PC-3 (cell line): ENCODE data around the gene DPY19L3. TPM values are rescaled to one million over a fixed set of nuclear protein-coding genes. Genes with fewer than 3 reads are reported as not detected.

Experiments used
- ATAC-seq: fragments of 200-7000 bp; cut with Tn5 transposase; 2 replicates; pipeline ENCODE4 v1.9.1; 2020; ENCODE audit warnings: mild to moderate bottlenecking, moderate library complexity
- BruUV-seq: library from RNA; stranded (reverse); fragments of 400-500 nt; replicated peaks from 2 replicates; lab custom pipeline; 2021; lab: Mats Ljungman, UMichigan
- CTCF ChIA-PET: fragments of 300-600 bp; sonication (Branson Sonifier 250); formaldehyde crosslinking; loops from one replicate; lab custom pipeline; 2022; ENCODE audit warnings: antibody characterized with exemption; lab: Charles Lee
- POLR2A ChIA-PET: fragments of 300-600 bp; sonication (Branson Sonifier 250); formaldehyde crosslinking; loops from one replicate; lab custom pipeline; 2022; ENCODE audit warnings: antibody characterized with exemption; ENCODE audit not compliant: unreplicated experiment; lab: Charles Lee
- DNase-seq: peaks from one replicate; pipeline ENCODE4 v3.0.0-alpha.2; 2015
- H2AFZ ChIP-seq: fragments of 300-600 bp; sonication (generic); 2 replicates; pipeline ENCODE4 v1.6.0; 2016; ENCODE audit warnings: antibody characterized with exemption, low read length
- H3F3A ChIP-seq: fragments of 300-600 bp; sonication (generic); one replicate; pipeline ENCODE4 v1.6.0; 2017; ENCODE audit warnings: antibody characterized with exemption, low read length, control low read depth, mild to moderate bottlenecking; ENCODE audit not compliant: unreplicated experiment
- H3K27ac ChIP-seq: fragments of 300-600 bp; sonication (generic); 2 replicates; pipeline ENCODE4 v1.5.1; 2016; ENCODE audit warnings: mild to moderate bottlenecking, low read length
- H3K27me3 ChIP-seq: fragments of 300-600 bp; sonication (generic); 2 replicates; pipeline ENCODE4 v1.6.1; 2016; ENCODE audit warnings: low read length, mixed read lengths
- H3K36me3 ChIP-seq: fragments of 300-600 bp; sonication (generic); 2 replicates; pipeline ENCODE4 v1.6.1; 2016; ENCODE audit warnings: low read depth, mixed run types, low read length, mixed read lengths
- H3K4me1 ChIP-seq: fragments of 300-600 bp; sonication (generic); 2 replicates; pipeline ENCODE4 v1.5.1; 2016; ENCODE audit warnings: low read length; ENCODE audit not compliant: insufficient read depth
- H3K4me2 ChIP-seq: fragments of 300-600 bp; sonication (generic); 2 replicates; pipeline ENCODE4 v1.6.0; 2016; ENCODE audit warnings: low read length
- H3K4me3 ChIP-seq: fragments of 300-600 bp; sonication (generic); 2 replicates; pipeline ENCODE4 v1.5.1; 2016; ENCODE audit warnings: mild to moderate bottlenecking, low read length, mixed read lengths
- H3K79me2 ChIP-seq: fragments of 300-600 bp; sonication (generic); 2 replicates; pipeline ENCODE4 v1.6.1; 2017; ENCODE audit warnings: low read length, mixed read lengths
- H3K9ac ChIP-seq: fragments of 300-600 bp; sonication (generic); 2 replicates; pipeline ENCODE4 v1.6.0; 2016; ENCODE audit warnings: mild to moderate bottlenecking, low read length
- H3K9me2 ChIP-seq: fragments of 300-600 bp; sonication (generic); replicated peaks from 2 replicates; pipeline ENCODE4 v1.6.1; 2016; ENCODE audit warnings: mixed run types, low read length, mixed read lengths
- H3K9me3 ChIP-seq: fragments of 300-600 bp; sonication (generic); 2 replicates; pipeline ENCODE4 v1.6.1; 2016; ENCODE audit warnings: low read length, mixed read lengths
- H4K20me1 ChIP-seq: fragments of 300-600 bp; sonication (generic); 2 replicates; pipeline ENCODE4 v1.6.1; 2016; ENCODE audit warnings: low read length, mixed read lengths
- EZH2 ChIP-seq: fragments of 300-600 bp; sonication (generic); IDR thresholded peaks from one replicate; pipeline ENCODE4 v1.6.1; 2017; ENCODE audit warnings: antibody characterized with exemption, mild to moderate bottlenecking, low read length; ENCODE audit not compliant: unreplicated experiment
- EZH2phosphoT487 ChIP-seq: fragments of 300-600 bp; sonication (generic); IDR thresholded peaks from 2 replicates; pipeline ENCODE4 v1.6.1; 2018; ENCODE audit warnings: mild to moderate bottlenecking, antibody characterized with exemption, low read length, borderline replicate concordance
- intact Hi-C: fragments of 100-400 bp; cut with micrococcal nuclease; formaldehyde crosslinking; loops from 2 replicates; pipeline ENCODE4 v1.9.0; 2023
- total RNA-seq: library from RNA; depleted of rRNA; stranded (reverse); fragments of >200 nt; gene quantifications from 2 replicates; pipeline ENCODE4 v1.2.3, GENCODE V29; 2014
- TF ChIP-seq, protein P1 (sequence below): fragments of 300-600 bp; sonication (generic); conservative IDR thresholded peaks from 2 replicates; pipeline ENCODE4 v1.5.1; 2017; ENCODE audit warnings: antibody characterized with exemption, low read depth, mild to moderate bottlenecking, low read length

DPY19L3 gene
- total RNA-seq, 1 experiment from 2014 or later, result 4.4 TPM

DNA sequence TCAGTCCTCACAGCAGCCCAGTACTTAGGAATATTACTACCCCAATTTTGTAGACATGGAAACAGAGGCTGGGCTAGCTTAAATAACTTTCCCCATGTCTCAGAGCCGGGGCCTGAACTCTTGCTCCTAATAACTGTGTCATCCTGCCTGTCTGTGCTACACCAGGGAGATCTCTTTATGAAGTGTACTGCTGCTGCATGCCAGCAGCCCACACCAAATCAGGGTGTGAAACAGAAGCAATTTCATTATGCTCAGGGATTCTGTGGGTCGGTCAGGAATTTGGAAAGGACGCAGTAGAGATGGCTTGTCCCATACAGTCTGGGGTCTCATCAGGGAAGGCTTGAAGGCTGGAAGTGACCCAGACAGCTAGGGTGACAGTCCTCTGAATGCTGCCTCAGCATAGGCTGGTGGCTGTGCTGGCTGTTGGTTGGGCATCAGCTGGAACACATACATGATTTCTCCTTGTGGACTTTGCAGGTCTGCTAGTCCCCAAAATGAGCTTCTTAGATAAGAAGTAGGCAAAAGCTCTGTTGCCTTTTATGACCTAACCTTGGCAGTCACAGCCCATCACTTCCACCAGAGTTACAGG, 37.5 kb upstream of the DPY19L3 start:
- Histone ChIP-seq H4K20me1 (no peaks in the 10 kb centered on the region), H3K9me2 (no peaks in the 10 kb centered on the region), H3K27me3 (no peaks in the 10 kb centered on the region), H2AFZ (no peak overlapping the region), H3K36me3 (peaks cover 22% of the 10 kb centered on the region), H3K4me2 (no peak overlapping the region), H3K4me1 (peaks cover 17% of the 10 kb centered on the region), H3F3A (peaks cover 10% of the 10 kb centered on the region), H3K9me3 (no peaks in the 10 kb centered on the region), H3K27ac (no peak overlapping the region), H3K9ac (no peak overlapping the region), H3K4me3 (no peak overlapping the region), H3K79me2 (peaks cover 37% of the 10 kb centered on the region)
- ChIA-PET POLR2A (no interaction called here), CTCF (interaction anchor here (0.5 kb wide), 1 partner anchor 57 kb away, joined by 3 read pairs; no protein-coding TSS in a partner anchor)
- ATAC-seq, result no peak
- intact Hi-C loops, result no loop called here
- TF ChIP-seq EZH2phosphoT487 (no peak), EZH2 (no peak)
- TF ChIP-seq, protein P1, sequence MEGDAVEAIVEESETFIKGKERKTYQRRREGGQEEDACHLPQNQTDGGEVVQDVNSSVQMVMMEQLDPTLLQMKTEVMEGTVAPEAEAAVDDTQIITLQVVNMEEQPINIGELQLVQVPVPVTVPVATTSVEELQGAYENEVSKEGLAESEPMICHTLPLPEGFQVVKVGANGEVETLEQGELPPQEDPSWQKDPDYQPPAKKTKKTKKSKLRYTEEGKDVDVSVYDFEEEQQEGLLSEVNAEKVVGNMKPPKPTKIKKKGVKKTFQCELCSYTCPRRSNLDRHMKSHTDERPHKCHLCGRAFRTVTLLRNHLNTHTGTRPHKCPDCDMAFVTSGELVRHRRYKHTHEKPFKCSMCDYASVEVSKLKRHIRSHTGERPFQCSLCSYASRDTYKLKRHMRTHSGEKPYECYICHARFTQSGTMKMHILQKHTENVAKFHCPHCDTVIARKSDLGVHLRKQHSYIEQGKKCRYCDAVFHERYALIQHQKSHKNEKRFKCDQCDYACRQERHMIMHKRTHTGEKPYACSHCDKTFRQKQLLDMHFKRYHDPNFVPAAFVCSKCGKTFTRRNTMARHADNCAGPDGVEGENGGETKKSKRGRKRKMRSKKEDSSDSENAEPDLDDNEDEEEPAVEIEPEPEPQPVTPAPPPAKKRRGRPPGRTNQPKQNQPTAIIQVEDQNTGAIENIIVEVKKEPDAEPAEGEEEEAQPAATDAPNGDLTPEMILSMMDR, result no peak
- BruUV-seq, result no TSS peak
- DNase-seq, result no peak

DNA sequence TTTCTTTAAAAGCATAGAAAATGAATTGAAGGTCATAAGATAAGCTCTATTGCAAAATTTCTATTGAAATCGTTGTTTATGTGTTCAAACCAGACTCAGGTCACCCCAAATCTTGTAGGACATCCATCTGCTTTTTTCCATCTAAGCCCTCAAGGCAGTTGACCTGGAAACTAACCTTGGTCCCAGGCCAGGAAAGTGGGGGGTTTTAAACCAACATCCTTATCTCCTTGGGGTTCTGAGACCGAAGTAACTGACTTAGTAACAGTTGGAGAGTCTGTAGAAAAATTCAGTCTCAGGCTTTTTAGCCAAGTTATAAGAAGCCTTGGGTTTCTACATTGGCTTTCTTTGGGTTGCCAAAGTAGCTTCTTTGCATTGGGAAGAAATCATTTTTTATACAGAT, 36.8 kb upstream of the DPY19L3 start:
- H3K79me2 ChIP-seq, result peaks cover 37% of the 10 kb centered on the region
- ChIA-PET CTCF (interaction anchor here (0.5 kb wide), 1 partner anchor 56 kb away, joined by 3 read pairs; no protein-coding TSS in a partner anchor), POLR2A (no interaction called here)
- BruUV-seq, result no TSS peak
- H3K4me1 ChIP-seq, result peaks cover 16% of the 10 kb centered on the region
- no peak for DNase-seq
- H2AFZ ChIP-seq, result no peak overlapping the region
- H4K20me1 ChIP-seq, result no peaks in the 10 kb centered on the region
- H3F3A ChIP-seq, result peaks cover 13% of the 10 kb centered on the region
- H3K9me3 ChIP-seq, result no peaks in the 10 kb centered on the region
- ATAC-seq, result no peak
- TF ChIP-seq EZH2phosphoT487 (no peak), EZH2 (no peak)
- TF ChIP-seq, protein P1, result no peak
- H3K9ac ChIP-seq, result no peak overlapping the region
- H3K4me3 ChIP-seq, result no peak overlapping the region
- intact Hi-C loops, result no loop called here
- H3K36me3 ChIP-seq, result peaks cover 22% of the 10 kb centered on the region
- no peak overlapping the region for H3K4me2 ChIP-seq
- H3K27me3 ChIP-seq, result no peaks in the 10 kb centered on the region
- no peak overlapping the region for H3K27ac ChIP-seq
- H3K9me2 ChIP-seq, result no peaks in the 10 kb centered on the region
